Fibroblast of mammary gland (primary cell): ENCODE results near the gene SUFU.

Experiments used
- DNase-seq: peaks from one replicate; pipeline ENCODE4 v3.0.0-alpha.2; 2010; ENCODE audit warnings: low read depth
- H3K4me3 ChIP-seq: 2 replicates; pipeline ENCODE4 v1.5.1; 2011; ENCODE audit warnings: low read depth, mild to moderate bottlenecking, low read length, moderate library complexity; ENCODE audit not compliant: control insufficient read depth
- CTCF ChIP-seq: conservative IDR thresholded peaks from 2 replicates; pipeline ENCODE4 v1.5.1; 2011; ENCODE audit warnings: low read depth, low read length, inconsistent platforms; ENCODE audit not compliant: control insufficient read depth, insufficient read depth

Gene SUFU

GRCh38 chr10:102645388-102645740 is 141.6 kb downstream of the SUFU start:
- peak overlapping the region; percentile 91 for H3K4me3 ChIP-seq
- DNase-seq, result peak; percentile 72
- TF ChIP-seq CTCF, result no peak

- DNase-seq, result peak; percentile 99
- no peak for TF ChIP-seq CTCF
- peak overlapping the region; percentile 91 for H3K4me3 ChIP-seq
Measured at GRCh38 chr10:102645741-102646609, 142.2 kb downstream of the SUFU start.

DNA sequence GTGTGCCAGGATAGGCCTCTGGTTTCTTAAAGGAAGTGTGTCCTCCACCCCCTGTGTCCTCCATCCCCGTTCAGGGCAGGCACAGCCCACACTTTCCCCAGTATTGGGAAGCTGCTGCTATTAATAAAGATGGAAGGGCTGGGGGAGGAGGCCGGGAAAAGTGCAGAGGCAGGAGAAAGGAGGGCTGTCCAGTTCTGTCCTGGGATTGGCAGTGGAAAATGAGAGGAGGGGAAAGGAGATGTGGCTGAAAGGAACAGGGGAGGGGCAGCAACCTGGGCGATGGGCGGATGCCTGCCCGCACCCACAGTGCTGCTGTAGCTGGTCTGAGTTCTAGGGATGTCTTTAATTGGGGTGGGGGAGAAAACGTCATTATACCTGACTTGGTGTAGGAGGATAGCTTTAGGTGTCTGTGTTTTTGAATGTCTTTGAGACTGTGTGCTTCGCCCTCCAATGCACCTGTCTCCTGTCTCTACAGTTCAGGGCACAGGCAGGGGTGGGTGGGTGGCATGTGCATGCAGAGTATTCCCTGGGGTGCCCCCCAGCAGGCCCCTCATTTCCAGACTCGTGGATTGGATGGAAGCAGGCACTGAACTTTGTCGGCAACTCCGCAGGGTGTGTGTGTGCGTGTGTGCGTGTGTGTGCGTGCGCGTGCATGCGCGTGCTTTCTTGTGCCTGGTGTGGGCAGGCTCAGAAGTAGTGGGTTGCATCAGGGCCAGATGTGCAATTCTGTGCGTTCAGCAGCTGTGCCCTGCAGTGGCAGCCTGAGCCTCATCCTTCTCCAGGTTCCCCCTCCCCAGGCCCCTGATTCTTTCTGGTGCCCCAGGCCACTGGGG is 143.1 kb downstream of the SUFU start:
- no peak for TF ChIP-seq CTCF
- peak overlapping the region; percentile 91 for H3K4me3 ChIP-seq
- DNase-seq, result peak; percentile 44

DNA sequence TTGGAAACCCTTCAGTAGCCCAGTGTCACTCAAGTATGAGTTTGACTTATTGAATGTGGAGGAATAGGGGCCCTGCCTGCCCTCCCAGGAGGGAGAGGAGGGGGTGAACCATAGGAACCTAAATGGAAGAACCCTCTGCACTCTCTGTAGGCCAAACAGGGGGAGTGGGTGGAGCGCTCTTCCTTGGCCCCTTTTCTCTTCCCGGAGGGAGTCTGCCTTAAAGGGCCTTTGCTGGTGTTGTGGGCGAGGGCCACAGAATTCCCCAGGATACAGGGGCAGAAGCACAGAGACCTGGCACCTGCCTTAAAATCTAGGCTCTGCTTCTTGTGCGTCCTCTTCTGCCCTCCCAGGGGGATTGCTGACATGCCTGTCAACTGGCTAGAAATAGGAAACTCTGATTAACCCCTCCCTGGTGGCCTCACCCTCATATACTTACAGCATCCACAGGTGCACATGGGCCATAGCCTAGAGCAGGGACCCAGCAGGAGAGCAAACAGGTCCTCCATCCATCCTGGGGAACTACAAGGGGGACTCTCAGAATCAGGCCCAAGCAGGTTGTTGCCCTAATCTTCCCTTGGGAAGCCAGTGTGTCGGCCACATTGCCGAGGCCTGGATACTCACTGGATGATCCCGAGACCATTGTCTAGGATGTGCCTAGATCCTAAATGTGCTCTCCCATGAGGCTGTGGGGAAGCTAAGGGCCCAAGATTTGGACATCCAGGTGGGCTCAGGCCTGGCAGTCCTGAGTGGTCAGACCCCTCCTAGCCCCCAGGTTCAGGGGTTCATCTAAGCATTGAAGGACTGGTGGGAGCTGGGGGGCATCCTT is 143.9 kb downstream of the SUFU start:
- no peak for DNase-seq
- H3K4me3 ChIP-seq, result peak overlapping the region; percentile 91
- no peak for TF ChIP-seq CTCF

DNA sequence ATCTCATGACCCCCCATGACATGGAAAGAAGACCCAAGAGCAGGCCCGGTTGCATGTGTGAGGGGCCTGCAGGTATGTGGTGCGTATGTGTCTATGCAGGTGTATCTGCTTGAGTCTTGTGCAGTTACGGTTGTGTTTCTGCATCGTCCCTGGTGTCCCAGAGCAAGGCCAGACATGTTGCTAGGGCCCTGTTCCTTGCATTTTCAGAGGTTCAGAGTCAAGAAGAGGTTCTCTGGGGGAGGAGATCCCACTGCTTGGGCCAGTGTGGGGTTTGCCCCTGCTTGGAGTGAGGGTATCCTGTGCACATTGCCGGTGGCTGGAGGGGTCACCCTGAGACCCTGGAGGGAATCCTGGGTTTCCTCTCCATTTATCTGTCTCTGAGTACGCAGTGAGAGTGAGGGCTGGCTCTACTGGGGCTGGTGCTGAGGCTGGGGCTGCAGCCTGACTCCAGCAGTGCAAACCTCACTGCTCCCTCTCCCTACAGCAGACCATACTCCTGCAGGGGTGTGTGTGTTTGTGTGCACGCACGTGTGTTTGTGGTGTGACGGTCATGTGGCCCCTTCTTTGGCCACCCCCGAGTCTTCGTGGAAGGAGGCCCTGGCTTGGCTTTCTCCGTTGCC is 144.6 kb downstream of the SUFU start:
- no peak for TF ChIP-seq CTCF
- DNase-seq, result no peak
- H3K4me3 ChIP-seq, result no peak overlapping the region
